GM23338 (cell line): ENCODE results near the gene SELENOS.

Experiments used
- CREB1 ChIP-seq: fragments of 250-450 bp; sonication (Bioruptor Pico); IDR thresholded peaks from 2 replicates; pipeline ENCODE4 v1.5.0; 2020; ENCODE audit warnings: low read depth, mild to moderate bottlenecking, moderate library complexity
- CTCF ChIP-seq, 2 experiments: fragments of 200-600 bp in 1 of 2; sonication (generic) in 1 of 2; conservative IDR thresholded peaks; 2 replicates each; pipeline versions ENCODE4 v1.5.1 to v1.6.1; 2016 to 2017; ENCODE audit warnings: antibody characterized with exemption in 2 of 2, low read depth in 2 of 2, mild to moderate bottlenecking in 2 of 2, moderate library complexity in 1 of 2
- ETS1 ChIP-seq: IDR thresholded peaks from 2 replicates; pipeline ENCODE4 v1.6.1; 2016; ENCODE audit warnings: antibody characterized with exemption
- EZH2 ChIP-seq: fragments of 200-600 bp; sonication (generic); IDR thresholded peaks from one replicate; pipeline ENCODE4 v1.8.0; 2017; ENCODE audit warnings: antibody characterized with exemption, mild to moderate bottlenecking, low read depth; ENCODE audit not compliant: unreplicated experiment
- EZH2phosphoT487 ChIP-seq: fragments of 200-600 bp; sonication (generic); IDR thresholded peaks from one replicate; pipeline ENCODE4 v1.8.1; 2018; ENCODE audit warnings: antibody characterized with exemption; ENCODE audit not compliant: unreplicated experiment
- JUNB ChIP-seq: IDR thresholded peaks from one replicate; pipeline ENCODE4 v1.6.1; 2016; ENCODE audit warnings: antibody characterized with exemption; ENCODE audit not compliant: unreplicated experiment
- NANOG ChIP-seq: IDR thresholded peaks from 2 replicates; pipeline ENCODE4 v1.6.1; 2016; ENCODE audit warnings: antibody characterized with exemption, borderline replicate concordance
- POLR2AphosphoS5 ChIP-seq: IDR thresholded peaks from 2 replicates; pipeline ENCODE4 v1.6.1; 2016; ENCODE audit warnings: antibody characterized with exemption, low read depth
- REST ChIP-seq: IDR thresholded peaks from one replicate; pipeline ENCODE4 v1.6.1; 2018; ENCODE audit warnings: antibody characterized with exemption; ENCODE audit not compliant: unreplicated experiment
- STAT1 ChIP-seq: IDR thresholded peaks from one replicate; pipeline ENCODE4 v1.6.1; 2016; ENCODE audit warnings: antibody characterized with exemption; ENCODE audit not compliant: unreplicated experiment
- ZNF114 ChIP-seq: fragments of 250-450 bp; sonication (Bioruptor Pico); IDR thresholded peaks from 2 replicates; pipeline ENCODE4 v1.5.0; 2020; ENCODE audit warnings: mild to moderate bottlenecking, moderate library complexity

- TF ChIP-seq EZH2 (no peak), REST (no peak), CTCF (conservative IDR thresholded peaks at IDR 0.05; ENCODE audit: low read depth in 2 of 2) (no peak), POLR2AphosphoS5 (no peak), EZH2phosphoT487 (no peak), ETS1 (no peak), JUNB (no peak), NANOG (no peak), CREB1 (no peak), STAT1 (no peak), ZNF114 (no peak)
Observed at GRCh38 chr15:101252836-101253235, 24.4 kb downstream of the SELENOS start.
